Activated CD4-positive, alpha-beta memory T cell treated with anti-CD3 and anti-CD28 coated beads for 36 hours (primary cell): ENCODE results near the gene CFAP119. TPM values are rescaled to one million over a fixed set of nuclear protein-coding genes. Genes with fewer than 3 reads are reported as not detected.

Experiments used
- CTCF ChIA-PET: fragments of 350-600 bp; sonication (Branson Sonifier 250); formaldehyde crosslinking; loops from one replicate; lab custom pipeline; 2021; ENCODE audit warnings: antibody characterized with exemption, inconsistent platforms; lab: Charles Lee
- POLR2A ChIA-PET: fragments of 350-600 bp; sonication (Branson Sonifier 250); formaldehyde crosslinking; loops from one replicate; lab custom pipeline; 2021; ENCODE audit warnings: antibody characterized with exemption; lab: Charles Lee
- DNase-seq: peaks from one replicate; pipeline ENCODE4 v3.0.0-alpha.2; 2020
- H3K27ac Mint-ChIP-seq: one replicate; pipeline ENCODE4 v1.8.0; 2021; ENCODE audit warnings: mixed read lengths
- H3K27me3 Mint-ChIP-seq: one replicate; pipeline ENCODE4 v1.8.0; 2021; ENCODE audit warnings: mixed read lengths
- H3K36me3 Mint-ChIP-seq: one replicate; pipeline ENCODE4 v1.8.0; 2021; ENCODE audit warnings: mixed read lengths
- H3K4me1 Mint-ChIP-seq: one replicate; pipeline ENCODE4 v1.8.0; 2021; ENCODE audit warnings: low read depth, mixed read lengths
- H3K4me3 Mint-ChIP-seq: one replicate; pipeline ENCODE4 v1.8.0; 2021; ENCODE audit warnings: mild to moderate bottlenecking, mixed read lengths
- H3K9me3 Mint-ChIP-seq: one replicate; pipeline ENCODE4 v1.8.0; 2021; ENCODE audit warnings: mixed read lengths
- intact Hi-C: fragments of 100-400 bp; cut with micrococcal nuclease; formaldehyde crosslinking; loops from one replicate; pipeline ENCODE4 v1.15.1; 2023
- total RNA-seq, 2 experiments: library from RNA; stranded (reverse); gene quantifications; one replicate each; pipeline ENCODE4 v1.2.3, GENCODE V29; 2021

The CFAP119 gene
- total RNA-seq, 2 experiments from 2014 or later, result 3.8 to 4.9 TPM

- Mint-ChIP-seq H3K4me3 (no peak overlapping the region), H3K9me3 (no peaks in the 10 kb centered on the region), H3K4me1 (peaks cover 23% of the 10 kb centered on the region), H3K27me3 (no peaks in the 10 kb centered on the region), H3K36me3 (peaks cover 74% of the 10 kb centered on the region), H3K27ac (no peak overlapping the region)
- no peak for DNase-seq
- intact Hi-C loops, result no loop called here
- ChIA-PET POLR2A (interaction anchor here (0.5 to 0.9 kb wide), 2 partner anchors 12 to 13 kb away, joined by 3 read pairs; partner anchors contain the start of gene SRCAP), CTCF (interaction anchor here (1.2 kb wide), 1 partner anchor 17 kb away, joined by 4 read pairs; no protein-coding TSS in a partner anchor)
Measured at GRCh38 chr16:30710971-30711370, 50.9 kb downstream of the CFAP119 start.

Other genes starting within 250 kb of the CFAP119 start
- 10 to 100 TPM; 14.2 to 14.3 TPM for gene ZNF768, start 235.5 kb downstream of the CFAP119 start, total RNA-seq
- gene ZNF747, start 227.2 kb downstream of the CFAP119 start, total RNA-seq, result 1 to 10 TPM; 7.2 to 7.6 TPM
- gene ZNF764, start 203.7 kb downstream of the CFAP119 start, total RNA-seq, result 10 to 100 TPM; 13.7 to 14.2 TPM
- 1 to 10 TPM; 9.2 to 9.3 TPM for gene ZNF688, start 190.3 kb downstream of the CFAP119 start, total RNA-seq
- gene ZNF785, start 176.4 kb downstream of the CFAP119 start, total RNA-seq, result 10 to 100 TPM; 14.0 to 15.0 TPM
- 1 to 10 TPM; 8.7 to 9.9 TPM for gene ZNF689, start 151.7 kb downstream of the CFAP119 start, total RNA-seq
- gene PRR14, start 111.1 kb downstream of the CFAP119 start, total RNA-seq, result 10 to 100 TPM; 73.2 to 83.2 TPM
- gene FBRS, start 103.6 kb downstream of the CFAP119 start, total RNA-seq, result 10 to 100 TPM; 91.8 to 95.6 TPM
- gene SRCAP, start 62.9 kb downstream of the CFAP119 start, total RNA-seq, result 10 to 100 TPM; 48.4 to 54.0 TPM
- gene PHKG2, start 13.6 kb downstream of the CFAP119 start, total RNA-seq, result 10 to 100 TPM; 24.1 to 27.9 TPM
- 10 to 100 TPM; 70.9 to 72.8 TPM for gene RNF40, start 260 bp upstream of the CFAP119 start, total RNA-seq
- gene ZNF629, start 25.1 kb upstream of the CFAP119 start, total RNA-seq, result 1 to 10 TPM; 2.9 to 3.1 TPM
- gene BCL7C, start 132.0 kb upstream of the CFAP119 start, total RNA-seq, result 10 to 100 TPM; 25.6 to 25.7 TPM
- gene CTF1, start 134.6 kb upstream of the CFAP119 start, total RNA-seq, result under 1 TPM; 0.22 to 0.43 TPM
- gene FBXL19, start 161.5 kb upstream of the CFAP119 start, total RNA-seq, result 10 to 100 TPM; 21.0 to 22.2 TPM
- gene ORAI3, start 187.0 kb upstream of the CFAP119 start, total RNA-seq, result 1 to 10 TPM; 9.6 to 9.7 TPM
- 10 to 100 TPM; 16.4 to 17.4 TPM for gene SETD1A, start 195.7 kb upstream of the CFAP119 start, total RNA-seq
- 1 to 10 TPM; 2.2 TPM for gene HSD3B7, start 223.1 kb upstream of the CFAP119 start, total RNA-seq
- 1 to 10 TPM in 1 of 2 experiments, under 1 TPM in 1; 0.92 to 1.0 TPM for gene STX1B, start 248.6 kb upstream of the CFAP119 start, total RNA-seq